HCT116 (cell line): ENCODE measurements around the gene ZC3HAV1. TPM values are rescaled to one million over a fixed set of nuclear protein-coding genes. Genes with fewer than 3 reads are reported as not detected.

Experiments used
- ATAC-seq: fragments of 200-7000 bp; cut with Tn5 transposase; 2 replicates; pipeline ENCODE4 v1.9.1; 2020; ENCODE audit warnings: mild to moderate bottlenecking, moderate library complexity
- BruUV-seq: library from RNA; stranded (reverse); fragments of 400-500 nt; replicated peaks from 2 replicates; lab custom pipeline; 2021; lab: Mats Ljungman, UMichigan
- CTCF ChIA-PET: fragments of 300-600 bp; sonication (Branson Sonifier 250); formaldehyde crosslinking; loops from one replicate; lab custom pipeline; 2021; ENCODE audit warnings: antibody characterized with exemption; lab: Charles Lee
- POLR2A ChIA-PET: fragments of 300-600, 350-600 bp; sonication (Branson Sonifier 250); formaldehyde crosslinking; loops from one replicate; lab custom pipeline; 2021; ENCODE audit warnings: antibody characterized with exemption; lab: Charles Lee
- RAD21 ChIA-PET, 2 experiments: fragments of 300-600 bp; sonication (Branson Sonifier 250); formaldehyde crosslinking; loops; one replicate each; lab custom pipeline; 2023; ENCODE audit warnings: low total read pairs in 2 of 2; ENCODE audit not compliant: uncharacterized antibody in 2 of 2, unreplicated experiment in 2 of 2, low non-redundant PET in 1 of 2; lab: Charles Lee
- DNase-seq: peaks from one replicate; pipeline ENCODE4 v3.0.0-alpha.2; 2010; ENCODE audit warnings: low read depth, low spot score
- H2AFZ ChIP-seq: fragments of 200-600 bp; shearing (Covaris generic), sonication (generic); 2 replicates; pipeline ENCODE4 v1.6.1; 2017; ENCODE audit warnings: low read depth, mixed run types, mixed read lengths, antibody characterized with exemption, low read length; ENCODE audit not compliant: poor library complexity, severe bottlenecking
- H3K27ac ChIP-seq: 2 replicates; pipeline ENCODE4 v1.5.1; 2012; ENCODE audit warnings: low read depth, low read length
- H3K27me3 ChIP-seq: fragments of 200-600 bp; sonication (generic); 2 replicates; pipeline ENCODE4 v1.6.1; 2016; ENCODE audit warnings: mixed run types, low read length, mixed read lengths; ENCODE audit not compliant: insufficient read depth
- H3K36me3 ChIP-seq, 2 experiments: fragments of 200-500 bp in 1 of 2; fragments of 200-600 bp in 1 of 2; sonication (Bioruptor generic) in 1 of 2; sonication (generic) in 1 of 2; 2 replicates each; pipeline versions ENCODE4 v1.5.1 to v1.6.1; 2014 to 2016; ENCODE audit warnings: low read length in 2 of 2, inconsistent platforms in 1 of 2, mixed read lengths in 1 of 2, mixed run types in 1 of 2; ENCODE audit not compliant: insufficient read depth in 2 of 2, control insufficient read depth in 1 of 2
- H3K4me1 ChIP-seq, 2 experiments: fragments of 200-600 bp in 1 of 2; sonication (generic) in 1 of 2; 2 replicates each; pipeline versions ENCODE4 v1.5.1 to v1.6.1; 2012 to 2017; ENCODE audit warnings: low read length in 2 of 2, inconsistent platforms in 1 of 2, mild to moderate bottlenecking in 1 of 2, mixed read lengths in 1 of 2, mixed run types in 1 of 2, moderate library complexity in 1 of 2; ENCODE audit not compliant: insufficient read depth in 2 of 2, control insufficient read depth in 1 of 2
- H3K4me2 ChIP-seq: fragments of 200-600 bp; sonication (generic); 2 replicates; pipeline ENCODE4 v1.6.1; 2017; ENCODE audit warnings: mixed run types, low read length, mixed read lengths
- H3K4me3 ChIP-seq, 2 experiments: fragments of 200-600 bp in 1 of 2; sonication (generic) in 1 of 2; replicated peaks in 1 of 2; 2 replicates each; pipeline ENCODE4 v1.5.1; 2011 to 2016; ENCODE audit warnings: low read length in 2 of 2, control low read depth in 1 of 2, low read depth in 1 of 2, mild to moderate bottlenecking in 1 of 2, mixed read lengths in 1 of 2, mixed run types in 1 of 2
- H3K79me2 ChIP-seq: fragments of 200-600 bp; sonication (generic); 2 replicates; pipeline ENCODE4 v1.6.1; 2017; ENCODE audit warnings: mild to moderate bottlenecking, mixed run types, low read length, moderate library complexity, mixed read lengths; ENCODE audit not compliant: insufficient read depth
- H3K9ac ChIP-seq: fragments of 200-600 bp; sonication (generic); 2 replicates; pipeline ENCODE4 v1.6.1; 2016; ENCODE audit warnings: low read length, mixed read lengths
- H3K9me2 ChIP-seq: fragments of 200-600 bp; sonication (generic), shearing (Covaris generic); 2 replicates; pipeline ENCODE4 v1.6.1; 2017; ENCODE audit warnings: mixed run types, mild to moderate bottlenecking, moderate library complexity; ENCODE audit not compliant: insufficient read depth
- H3K9me3 ChIP-seq, 2 experiments: fragments of 200-500 bp in 1 of 2; fragments of 200-600 bp in 1 of 2; sonication (Bioruptor generic) in 1 of 2; sonication (generic) in 1 of 2; 2 replicates each; pipeline ENCODE4 v1.6.1; 2014 to 2017; ENCODE audit warnings: low read length in 2 of 2, mixed read lengths in 2 of 2, inconsistent platforms in 1 of 2, low read depth in 1 of 2, mild to moderate bottlenecking in 1 of 2, mixed run types in 1 of 2, moderate library complexity in 1 of 2; ENCODE audit not compliant: control insufficient read depth in 1 of 2, insufficient read depth in 1 of 2
- H4K20me1 ChIP-seq: fragments of 200-600 bp; sonication (generic), shearing (Covaris generic); 2 replicates; pipeline ENCODE4 v1.6.1; 2017; ENCODE audit warnings: mixed run types, mild to moderate bottlenecking, moderate library complexity; ENCODE audit not compliant: insufficient read depth
- ATF3 ChIP-seq: IDR thresholded peaks from 2 replicates; pipeline ENCODE4 v1.6.1; 2012
- CBX3 ChIP-seq: IDR thresholded peaks from 2 replicates; pipeline ENCODE4 v1.6.1; 2012; ENCODE audit warnings: low read depth
- CEBPB ChIP-seq: IDR thresholded peaks from 2 replicates; pipeline ENCODE4 v1.6.1; 2012; ENCODE audit warnings: low read depth
- CTCF ChIP-seq, 3 experiments: fragments of 200-600 bp in 1 of 3; sonication (generic) in 1 of 3; IDR thresholded peaks in 2 of 3; conservative IDR thresholded peaks in 1 of 3; 2 replicates each; pipeline ENCODE4 v1.5.1; 2012 to 2017; ENCODE audit warnings: low read depth in 2 of 3, low read length in 2 of 3, antibody characterized with exemption in 1 of 3, borderline replicate concordance in 1 of 3, control low read depth in 1 of 3, mild to moderate bottlenecking in 1 of 3, mixed read lengths in 1 of 3, mixed run types in 1 of 3, moderate library complexity in 1 of 3; ENCODE audit not compliant: insufficient read depth in 1 of 3
- EGR1 ChIP-seq: IDR thresholded peaks from 2 replicates; pipeline ENCODE4 v1.6.1; 2012; ENCODE audit warnings: low read depth
- EZH2phosphoT487 ChIP-seq: fragments of 200-600 bp; IDR thresholded peaks from 2 replicates; pipeline ENCODE4 v1.6.1; 2018; ENCODE audit warnings: antibody characterized with exemption, borderline replicate concordance
- JUND ChIP-seq: IDR thresholded peaks from 2 replicates; pipeline ENCODE4 v1.6.1; 2012
- MAX ChIP-seq: IDR thresholded peaks from 2 replicates; pipeline ENCODE4 v1.6.1; 2012
- RAD21 ChIP-seq: IDR thresholded peaks from 2 replicates; pipeline ENCODE4 v1.6.1; 2012; ENCODE audit warnings: low read depth, mild to moderate bottlenecking
- REST ChIP-seq: IDR thresholded peaks from 2 replicates; pipeline ENCODE4 v1.6.1; 2012; ENCODE audit warnings: low read depth
- SP1 ChIP-seq: IDR thresholded peaks from 2 replicates; pipeline ENCODE4 v1.6.1; 2012; ENCODE audit warnings: low read depth
- SRF ChIP-seq: IDR thresholded peaks from 2 replicates; pipeline ENCODE4 v1.6.1; 2012; ENCODE audit warnings: low read depth
- TCF7L2 ChIP-seq: IDR thresholded peaks from 2 replicates; pipeline ENCODE4 v1.7.0; 2011; ENCODE audit warnings: borderline replicate concordance, inconsistent platforms; ENCODE audit not compliant: insufficient read depth, insufficient read length; ENCODE audit errors: extremely low read depth
- YY1 ChIP-seq: IDR thresholded peaks from 2 replicates; pipeline ENCODE4 v1.6.1; 2011; ENCODE audit warnings: low read length, low read depth, moderate library complexity, mild to moderate bottlenecking; ENCODE audit not compliant: insufficient replicate concordance; ENCODE audit errors: extremely low read depth
- ZFX ChIP-seq: fragments of 450-650 bp; IDR thresholded peaks from 2 replicates; pipeline ENCODE4 v1.6.1; 2017
- intact Hi-C: fragments of 100-400 bp; cut with micrococcal nuclease; formaldehyde crosslinking; loops from 2 replicates; pipeline ENCODE4 v1.10.0; 2022
- total RNA-seq: library from RNA; stranded (reverse); gene quantifications from one replicate; pipeline ENCODE4 v1.2.1, GENCODE V29; 2021; ENCODE audit not compliant: unreplicated experiment

The ZC3HAV1 gene
- total RNA-seq, 1 experiment from 2014 or later: 23.7 TPM

GRCh38 chr7:139114018-139114417 is 4.5 kb upstream of the ZC3HAV1 start:
- Histone ChIP-seq H3K4me1 (peaks cover 5 to 30% of the 10 kb centered on the region in 2 experiments; a peak in 3 of 4 replicates), H3K36me3 (no peaks in the 10 kb centered on the region), H4K20me1 (no peaks in the 10 kb centered on the region), H3K9ac (no peak overlapping the region), H2AFZ (no peak overlapping the region), H3K27ac (no peak overlapping the region), H3K9me3 (no peaks in the 10 kb centered on the region), H3K79me2 (peaks cover under 1% of the 10 kb centered on the region; the same call in 1 of the 2 replicates), H3K9me2 (no peaks in the 10 kb centered on the region), H3K4me3 (no peak overlapping the region), H3K4me2 (no peak overlapping the region), H3K27me3 (no peaks in the 10 kb centered on the region)
- ATAC-seq (no peak), DNase-seq (no peak)
- ChIA-PET POLR2A (interaction anchor here (1.0 kb wide), 1 partner anchor 15 kb away, joined by 3 read pairs; no protein-coding TSS in a partner anchor), CTCF (no interaction called here), RAD21 (no interaction called here)
- no peak for TF ChIP-seq CEBPB
- TF ChIP-seq CBX3: no peak
- TF ChIP-seq SP1: no peak
- TF ChIP-seq TCF7L2: no peak
- TF ChIP-seq EZH2phosphoT487: no peak
- no peak for TF ChIP-seq YY1
- TF ChIP-seq ZFX: no peak
- TF ChIP-seq CTCF (IDR thresholded peaks at IDR 0.05 in 2 of 3, conservative IDR thresholded peaks at IDR 0.05 in 1 of 3; ENCODE audit: borderline replicate concordance in 1 of 3, insufficient read depth in 1 of 3, low read depth in 2 of 3, low read length in 2 of 3): no peak
- TF ChIP-seq REST: no peak
- no peak for TF ChIP-seq SRF
- TF ChIP-seq MAX: no peak
- no peak for TF ChIP-seq JUND
- TF ChIP-seq RAD21: no peak
- no peak for TF ChIP-seq ATF3
- TF ChIP-seq EGR1: no peak
- intact Hi-C loops: no loop called here
- BruUV-seq: no TSS peak
